Epidermal melanocyte (primary cell): ENCODE results near the gene SND1.

ENCODE experiments used
- DNase-seq: peaks from one replicate; pipeline ENCODE4 v3.0.0; 2011; ENCODE audit warnings: low spot score; ENCODE audit not compliant: insufficient read length

SND1 gene

GRCh38 chr7:127726476-127726875 is 74.5 kb downstream of the SND1 start:
- DNase-seq = no peak

- no peak for DNase-seq
Observed at GRCh38 chr7:127730658-127731276, 78.8 kb downstream of the SND1 start.

- DNase-seq = no peak
Observed at GRCh38 chr7:127731431-127732080, 79.6 kb downstream of the SND1 start.

GRCh38 chr7:127732306-127732705 is 80.3 kb downstream of the SND1 start:
- no peak for DNase-seq

GRCh38 chr7:127733986-127734385 is 82.0 kb downstream of the SND1 start:
- DNase-seq = no peak

GRCh38 chr7:127736511-127736910 is 84.5 kb downstream of the SND1 start:
- no peak for DNase-seq

GRCh38 chr7:127738859-127739258 is 86.9 kb downstream of the SND1 start:
- DNase-seq = no peak

GRCh38 chr7:127741764-127742375 is 89.9 kb downstream of the SND1 start:
- DNase-seq = no peak

GRCh38 chr7:127745445-127745844 is 93.5 kb downstream of the SND1 start:
- no peak for DNase-seq

GRCh38 chr7:127751062-127751461 is 99.1 kb downstream of the SND1 start:
- no peak for DNase-seq

GRCh38 chr7:127751490-127752448 is 99.8 kb downstream of the SND1 start:
- no peak for DNase-seq

- DNase-seq = no peak
Observed at GRCh38 chr7:127752829-127753228, 100.8 kb downstream of the SND1 start.

GRCh38 chr7:127754457-127754856 is 102.5 kb downstream of the SND1 start:
- no peak for DNase-seq

- no peak for DNase-seq
Observed at GRCh38 chr7:127755521-127755920, 103.5 kb downstream of the SND1 start.

GRCh38 chr7:127755965-127756364 is 104.0 kb downstream of the SND1 start:
- DNase-seq = no peak

GRCh38 chr7:127758105-127758504 is 106.1 kb downstream of the SND1 start:
- DNase-seq = no peak

- DNase-seq = no peak
Observed at GRCh38 chr7:127758845-127759244, 106.9 kb downstream of the SND1 start.

GRCh38 chr7:127759945-127760421 is 108.0 kb downstream of the SND1 start:
- DNase-seq = no peak

GRCh38 chr7:127760436-127761031 is 108.5 kb downstream of the SND1 start:
- no peak for DNase-seq

- no peak for DNase-seq
Observed at GRCh38 chr7:127761196-127761595, 109.2 kb downstream of the SND1 start.

GRCh38 chr7:127764681-127765080 is 112.7 kb downstream of the SND1 start:
- no peak for DNase-seq
